ENCODE measurements around the gene ASIC2. TPM values are rescaled to one million over a fixed set of nuclear protein-coding genes. Genes with fewer than 3 reads are reported as not detected.
"Not testable (repeated sequence)": the region's sequence is repeated elsewhere in the genome, so short reads cannot be mapped to it uniquely, and the experiment has no call there.

ASIC2 gene
- total RNA-seq, 1 donor from 2014 or later = not detected

GRCh38 chr17:32992321-32993033 lies 300.6 kb downstream of the ASIC2 start:
- DNase-seq (ENCODE audit: low spot score) = peak; percentile 49

DNA sequence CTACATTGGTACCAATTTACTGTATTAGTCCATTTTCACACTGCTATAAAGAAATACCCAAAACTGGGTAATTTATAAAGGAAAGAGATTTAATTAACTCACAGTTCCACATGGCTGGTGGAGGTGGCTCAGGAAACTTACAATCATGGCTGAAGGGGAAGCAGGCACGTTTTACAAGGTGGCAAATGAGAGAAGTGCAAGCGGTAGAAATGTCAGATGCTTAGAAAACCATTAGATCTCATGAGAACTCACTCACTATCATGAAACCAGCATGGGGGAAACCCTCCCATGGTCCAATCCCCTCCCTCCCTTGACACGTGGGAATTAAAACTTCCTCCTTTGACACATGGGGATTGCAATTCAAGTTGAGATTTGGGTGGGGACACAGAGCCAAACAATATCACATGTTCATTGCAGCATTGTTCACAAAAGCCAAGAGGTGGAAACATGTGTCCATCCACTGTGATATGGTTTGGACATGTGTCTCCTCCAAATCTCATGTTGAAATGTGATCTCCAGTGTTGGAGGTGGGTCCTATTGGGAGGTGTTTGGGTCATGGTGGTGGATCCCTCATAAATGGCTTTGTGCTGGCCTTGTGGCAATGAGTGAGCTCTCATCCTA lies 304.5 kb downstream of the ASIC2 start:
- peak; percentile 9 for DNase-seq (ENCODE audit: low spot score)

- DNase-seq (ENCODE audit: low spot score) = not testable (repeated sequence)
These were observed 305.2 kb downstream of the ASIC2 start for GRCh38 chr17:32987868-32988267.

- not testable (repeated sequence) for DNase-seq (ENCODE audit: low spot score)
These were observed 305.7 kb downstream of the ASIC2 start for GRCh38 chr17:32987453-32987805.

DNA sequence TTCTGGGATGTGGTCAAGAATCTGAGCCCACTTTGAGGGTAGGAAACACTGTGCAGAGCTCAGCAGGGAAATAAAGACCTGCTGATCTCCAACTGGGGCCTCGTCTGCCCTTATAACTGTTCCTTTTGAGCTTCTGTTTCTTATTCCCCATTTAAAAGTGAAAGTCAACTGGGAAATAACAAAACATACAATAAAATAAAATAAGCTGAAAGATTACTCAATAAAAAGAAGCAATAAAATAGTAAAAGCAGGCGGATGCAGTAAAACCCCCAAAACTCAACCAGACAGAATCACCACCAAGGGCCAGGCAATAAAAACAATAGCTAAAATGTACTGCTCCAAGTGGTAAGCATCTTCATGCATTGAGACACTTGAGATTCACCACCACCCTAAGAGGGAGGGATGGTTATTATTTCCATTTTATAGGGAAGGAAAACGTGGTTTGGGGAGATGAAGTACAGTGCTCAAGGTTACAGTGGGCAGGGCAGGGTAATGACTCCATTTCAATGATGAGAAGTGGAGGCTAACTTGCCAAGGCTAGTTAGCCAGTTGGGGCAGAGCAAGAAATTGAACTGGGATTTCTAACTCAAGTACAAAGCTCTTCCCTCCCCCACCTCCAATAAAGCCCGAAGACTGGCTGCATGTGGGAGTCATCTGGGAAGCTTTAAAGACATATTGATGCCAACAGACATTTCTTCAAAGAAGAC lies 307.9 kb downstream of the ASIC2 start:
- DNase-seq (ENCODE audit: low spot score) = no peak

- DNase-seq (ENCODE audit: low spot score) = not testable (repeated sequence)
These were observed 311.5 kb downstream of the ASIC2 start for GRCh38 chr17:32981611-32982010.

DNA sequence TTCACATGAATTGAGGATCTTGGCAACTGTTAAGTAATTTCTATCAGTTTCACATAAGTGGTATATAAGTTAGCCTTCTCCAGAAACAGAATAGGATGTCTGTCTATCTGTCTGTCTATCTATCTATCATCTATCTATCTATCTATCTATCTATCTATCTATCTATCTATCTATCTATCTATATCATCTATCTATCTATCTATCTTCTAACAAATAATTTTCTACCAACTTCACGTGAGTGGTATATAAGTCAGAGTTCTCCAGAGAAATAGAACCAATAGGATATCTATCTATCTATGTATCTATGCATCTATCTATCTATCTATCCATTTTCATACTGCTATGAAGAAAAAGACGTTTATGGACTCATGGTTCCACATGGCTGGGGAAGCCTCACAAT lies 312.9 kb downstream of the ASIC2 start:
- no peak for DNase-seq (ENCODE audit: low spot score)

DNA sequence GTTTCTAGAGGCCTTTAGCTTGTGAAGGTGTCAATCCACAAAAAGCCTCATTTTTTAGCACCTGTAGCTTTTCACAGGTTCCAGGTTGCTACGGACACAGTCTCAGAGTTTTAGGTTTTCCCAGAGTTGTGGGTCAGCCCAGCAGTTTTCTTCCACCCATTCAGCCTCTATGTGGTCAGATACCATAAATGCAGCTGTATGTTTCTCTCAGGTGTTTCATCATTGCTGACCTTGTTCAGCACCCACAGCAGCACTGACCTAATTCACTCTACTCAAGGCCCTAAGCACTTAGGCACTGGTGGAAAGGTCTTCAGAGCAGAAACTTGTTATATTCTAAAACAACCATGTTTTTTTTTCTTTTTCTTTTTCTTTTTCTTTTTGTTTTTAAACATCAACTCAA lies 316.5 kb downstream of the ASIC2 start:
- no peak for DNase-seq (ENCODE audit: low spot score)

DNA sequence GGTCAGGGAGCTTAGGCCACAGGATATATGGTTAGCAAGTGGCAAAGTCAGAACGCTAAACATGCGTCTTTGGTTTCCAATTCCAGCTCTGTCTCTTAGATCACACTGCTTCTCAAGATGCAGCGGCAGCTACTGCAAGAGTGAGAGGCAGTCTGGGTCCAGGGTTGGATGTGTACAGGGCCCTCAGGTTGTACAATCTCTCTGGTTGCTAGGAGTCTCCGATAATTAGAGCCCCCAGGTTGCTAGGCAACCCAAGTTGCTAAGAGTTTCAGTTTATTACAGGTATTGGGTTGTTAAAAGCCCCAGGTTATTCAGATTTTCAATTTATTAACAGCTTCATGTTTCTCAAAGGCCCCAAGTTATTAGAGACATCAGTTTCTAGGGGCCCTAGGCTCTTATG lies 317.0 kb downstream of the ASIC2 start:
- DNase-seq (ENCODE audit: low spot score) = no peak

DNA sequence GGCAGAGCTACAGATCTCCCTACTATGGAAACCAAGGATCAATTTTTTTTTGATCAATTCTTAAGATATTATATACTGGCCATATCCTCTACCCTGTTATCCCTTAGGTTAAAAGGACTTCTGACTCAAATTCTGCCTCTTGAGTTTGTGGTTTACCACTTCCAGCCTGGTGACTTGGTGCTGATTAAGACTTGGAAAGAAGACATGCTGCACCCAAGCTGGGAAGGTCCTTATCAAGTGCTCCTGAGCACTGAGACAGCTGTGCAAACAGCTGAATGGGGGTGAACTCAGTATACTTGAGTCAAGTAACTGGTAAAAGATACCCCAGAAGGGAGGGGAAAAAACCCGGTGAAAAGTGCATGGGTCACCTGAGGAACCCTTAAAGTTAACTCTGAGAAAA lies 321.9 kb downstream of the ASIC2 start:
- no peak for DNase-seq (ENCODE audit: low spot score)

DNA sequence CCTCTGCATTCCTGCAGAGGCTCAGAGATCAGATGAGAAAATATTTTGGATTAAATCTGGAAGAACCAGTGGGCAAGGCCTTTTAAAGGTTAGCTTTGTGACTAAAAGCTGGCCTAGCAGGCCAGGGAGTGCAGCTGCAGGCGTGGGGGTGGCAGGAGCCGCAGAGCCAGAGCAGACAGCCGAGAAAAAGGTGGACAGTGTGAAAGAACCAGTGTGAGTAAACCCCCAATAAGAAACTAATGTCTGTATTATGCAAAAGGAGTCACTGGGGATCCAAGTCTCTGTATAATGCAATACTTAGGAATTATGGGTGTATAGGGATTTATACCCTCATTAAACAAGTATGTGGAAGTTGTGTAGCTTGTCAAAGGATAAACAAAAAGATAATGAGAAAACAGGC lies 322.8 kb downstream of the ASIC2 start:
- DNase-seq (ENCODE audit: low spot score) = no peak

DNA sequence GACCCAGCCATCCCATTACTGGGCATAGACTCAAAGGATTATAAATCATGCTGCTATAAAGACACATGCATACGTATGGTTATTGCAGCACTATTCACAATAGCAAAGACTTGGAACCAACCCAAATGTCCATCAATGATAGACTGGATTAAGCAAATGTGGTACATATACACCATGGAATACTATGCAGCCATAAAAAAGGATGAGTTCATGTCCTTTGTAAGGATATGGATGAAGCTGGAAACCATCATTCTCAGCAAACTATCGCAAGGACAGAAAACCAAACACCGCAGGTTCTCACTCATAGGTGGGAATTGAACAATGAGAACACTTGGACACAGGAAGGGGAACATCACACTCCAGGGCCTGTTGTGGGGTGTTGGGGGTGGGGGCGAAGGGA lies 323.9 kb downstream of the ASIC2 start:
- DNase-seq (ENCODE audit: low spot score) = not testable (repeated sequence)

DNA sequence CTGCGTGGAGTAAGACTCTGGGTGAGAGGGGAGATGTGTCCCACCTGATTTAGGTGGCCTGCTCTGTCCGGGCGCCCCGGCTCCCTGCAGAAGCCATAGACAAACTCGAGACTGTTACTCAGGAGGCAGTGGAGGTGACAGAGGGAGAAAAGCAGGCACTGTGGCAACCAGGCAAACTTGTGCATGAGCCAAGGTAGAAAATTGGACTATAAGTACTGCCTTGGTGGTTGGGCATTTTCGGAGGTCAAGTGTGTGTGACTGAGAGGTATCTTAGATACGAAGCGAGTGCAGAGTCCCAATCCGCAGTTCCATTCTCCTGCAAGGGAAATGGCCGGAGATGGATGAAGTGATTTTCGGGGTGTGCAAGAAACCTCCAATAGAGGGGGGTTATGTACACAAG lies 328.6 kb downstream of the ASIC2 start:
- DNase-seq (ENCODE audit: low spot score) = no peak

Measured in mesenteric fat pad (tissue), 1 donor.